Mesendoderm (in vitro differentiated cells): ENCODE data around the gene ARHGEF17.

ENCODE experiments used
- DNase-seq: peaks from one replicate; pipeline ENCODE4 v3.0.0; 2013
- H2AK5ac ChIP-seq: 2 replicates; pipeline ENCODE4 v1.6.1; 2013; ENCODE audit warnings: low read length, inconsistent platforms
- H2BK120ac ChIP-seq: 2 replicates; pipeline ENCODE4 v1.6.1; 2013; ENCODE audit warnings: low read depth, mild to moderate bottlenecking, low read length, moderate library complexity, mixed read lengths
- H2BK15ac ChIP-seq: replicated peaks from 2 replicates; pipeline ENCODE4 v1.6.1; 2013; ENCODE audit warnings: low read depth, mild to moderate bottlenecking, moderate library complexity
- H2BK5ac ChIP-seq: 2 replicates; pipeline ENCODE4 v1.6.1; 2013; ENCODE audit warnings: low read length, inconsistent platforms
- H3K18ac ChIP-seq: 2 replicates; pipeline ENCODE4 v1.6.1; 2013; ENCODE audit warnings: mild to moderate bottlenecking, low read length, mixed read lengths
- H3K23ac ChIP-seq: one replicate; pipeline ENCODE4 v1.6.1; 2013; ENCODE audit warnings: low read length
- H3K27ac ChIP-seq: 2 replicates; pipeline ENCODE4 v1.5.1; 2013; ENCODE audit warnings: low read depth, mild to moderate bottlenecking, inconsistent platforms, low read length, moderate library complexity
- H3K27me3 ChIP-seq: 2 replicates; pipeline ENCODE4 v1.6.1; 2013; ENCODE audit warnings: low read length, control low read depth, mild to moderate bottlenecking, inconsistent platforms; ENCODE audit not compliant: insufficient read depth, poor library complexity
- H3K36me3 ChIP-seq: 2 replicates; pipeline ENCODE4 v1.6.1; 2013; ENCODE audit warnings: low read length, inconsistent platforms; ENCODE audit not compliant: control insufficient read depth, insufficient read depth
- H3K4ac ChIP-seq: one replicate; pipeline ENCODE4 v1.6.1; 2013; ENCODE audit warnings: low read depth, mild to moderate bottlenecking, low read length, moderate library complexity
- H3K4me1 ChIP-seq: 2 replicates; pipeline ENCODE4 v1.6.1; 2013; ENCODE audit warnings: low read depth, low read length, inconsistent platforms; ENCODE audit not compliant: control insufficient read depth
- H3K4me2 ChIP-seq: 2 replicates; pipeline ENCODE4 v1.6.1; 2013; ENCODE audit warnings: low read length
- H3K4me3 ChIP-seq: 2 replicates; pipeline ENCODE4 v1.5.1; 2013; ENCODE audit warnings: mild to moderate bottlenecking, low read length
- H3K56ac ChIP-seq: one replicate; pipeline ENCODE4 v1.6.1; 2013; ENCODE audit warnings: low read length
- H3K79me1 ChIP-seq: 2 replicates; pipeline ENCODE4 v1.6.1; 2013; ENCODE audit warnings: low read length, inconsistent platforms
- H3K79me2 ChIP-seq: 2 replicates; pipeline ENCODE4 v1.6.1; 2013; ENCODE audit warnings: mild to moderate bottlenecking, low read length; ENCODE audit not compliant: control insufficient read depth, insufficient read depth
- H3K9ac ChIP-seq: 2 replicates; pipeline ENCODE4 v1.6.1; 2013; ENCODE audit warnings: low read length, inconsistent platforms
- H4K5ac ChIP-seq: one replicate; pipeline ENCODE4 v1.6.1; 2013; ENCODE audit warnings: low read length
- H4K8ac ChIP-seq: one replicate; pipeline ENCODE4 v1.6.1; 2013; ENCODE audit warnings: low read depth, mild to moderate bottlenecking, control low read depth, low read length, moderate library complexity
- WGBS: extraction: QIAGEN DNeasy Blood & Tissue Kit; methylation state at CpG from one replicate; pipeline ENCODE4 v1.1.7; 2013; ENCODE audit warnings: low lambda C conversion rate, missing lambda C conversion rate; ENCODE audit not compliant: insufficient coverage; ENCODE audit errors: extremely low coverage; 5-methylcytosine and 5-hydroxymethylcytosine counted together

Gene ARHGEF17

GRCh38 chr11:73389134-73389525 lies 81.1 kb downstream of the ARHGEF17 start:
- Histone ChIP-seq H2BK15ac (no peak overlapping the region), H4K5ac (no peak overlapping the region), H3K4me3 (no peak overlapping the region), H2AK5ac (no peak overlapping the region), H3K79me2 (peaks cover 2% of the 10 kb centered on the region), H3K23ac (no peak overlapping the region), H3K56ac (no peak overlapping the region), H3K36me3 (no peaks in the 10 kb centered on the region), H4K8ac (no peak overlapping the region), H3K79me1 (peaks cover 4% of the 10 kb centered on the region), H3K27ac (no peak overlapping the region), H3K9ac (no peak overlapping the region), H2BK120ac (no peak overlapping the region), H3K18ac (no peak overlapping the region), H3K27me3 (no peaks in the 10 kb centered on the region), H3K4me2 (no peak overlapping the region), H3K4me1 (no peaks in the 10 kb centered on the region), H2BK5ac (no peak overlapping the region), H3K4ac (no peak overlapping the region)
- WGBS, result no CpG with 5 or more reads among the region's 6 CpGs
- DNase-seq, result no peak

- Histone ChIP-seq H4K8ac (no peak overlapping the region), H3K27ac (no peak overlapping the region), H3K4me1 (no peaks in the 10 kb centered on the region), H3K56ac (no peak overlapping the region), H2BK5ac (no peak overlapping the region), H3K79me1 (peaks cover 4% of the 10 kb centered on the region), H2BK15ac (no peak overlapping the region), H2AK5ac (no peak overlapping the region), H3K23ac (no peak overlapping the region), H2BK120ac (no peak overlapping the region), H3K4me3 (no peak overlapping the region), H3K27me3 (no peaks in the 10 kb centered on the region), H3K9ac (no peak overlapping the region), H4K5ac (no peak overlapping the region), H3K4ac (no peak overlapping the region), H3K36me3 (no peaks in the 10 kb centered on the region), H3K79me2 (peaks cover 2% of the 10 kb centered on the region), H3K4me2 (no peak overlapping the region), H3K18ac (no peak overlapping the region)
- WGBS, result no CpG with 5 or more reads among the region's 7 CpGs
- no peak for DNase-seq
These were observed 81.8 kb downstream of the ARHGEF17 start for GRCh38 chr11:73389916-73390315.

- H3K79me1 ChIP-seq, result peaks cover 4% of the 10 kb centered on the region
- H3K27ac ChIP-seq, result no peak overlapping the region
- no peak overlapping the region for H3K4me3 ChIP-seq
- H3K36me3 ChIP-seq, result no peaks in the 10 kb centered on the region
- H2BK120ac ChIP-seq, result no peak overlapping the region
- no peak overlapping the region for H3K9ac ChIP-seq
- H4K5ac ChIP-seq, result no peak overlapping the region
- H2BK15ac ChIP-seq, result no peak overlapping the region
- DNase-seq, result no peak
- H2AK5ac ChIP-seq, result no peak overlapping the region
- no CpG with 5 or more reads among the region's 12 CpGs for WGBS
- H2BK5ac ChIP-seq, result no peak overlapping the region
- H3K4me1 ChIP-seq, result no peaks in the 10 kb centered on the region
- H3K23ac ChIP-seq, result no peak overlapping the region
- no peaks in the 10 kb centered on the region for H3K27me3 ChIP-seq
- H3K4ac ChIP-seq, result no peak overlapping the region
- no peak overlapping the region for H3K4me2 ChIP-seq
- H3K56ac ChIP-seq, result no peak overlapping the region
- H3K18ac ChIP-seq, result no peak overlapping the region
- no peak overlapping the region for H4K8ac ChIP-seq
- peaks cover 2% of the 10 kb centered on the region for H3K79me2 ChIP-seq
These were observed 82.8 kb downstream of the ARHGEF17 start for GRCh38 chr11:73390601-73391565.

GRCh38 chr11:73391665-73392064 lies 83.6 kb downstream of the ARHGEF17 start:
- H3K4ac ChIP-seq, result no peak overlapping the region
- H3K36me3 ChIP-seq, result no peaks in the 10 kb centered on the region
- no peak overlapping the region for H3K9ac ChIP-seq
- H3K4me3 ChIP-seq, result no peak overlapping the region
- no peak overlapping the region for H2AK5ac ChIP-seq
- no peak overlapping the region for H4K5ac ChIP-seq
- no peaks in the 10 kb centered on the region for H3K79me2 ChIP-seq
- H2BK15ac ChIP-seq, result no peak overlapping the region
- H2BK120ac ChIP-seq, result no peak overlapping the region
- no peak overlapping the region for H3K56ac ChIP-seq
- no peak overlapping the region for H3K23ac ChIP-seq
- whole genome bisulfite sequencing, result no CpG with 5 or more reads among the region's 10 CpGs
- H3K79me1 ChIP-seq, result peaks cover 2% of the 10 kb centered on the region
- no peak for DNase-seq
- H4K8ac ChIP-seq, result no peak overlapping the region
- no peak overlapping the region for H3K4me2 ChIP-seq
- no peaks in the 10 kb centered on the region for H3K4me1 ChIP-seq
- H3K27ac ChIP-seq, result no peak overlapping the region
- H3K18ac ChIP-seq, result no peak overlapping the region
- no peaks in the 10 kb centered on the region for H3K27me3 ChIP-seq
- no peak overlapping the region for H2BK5ac ChIP-seq

- H3K4me3 ChIP-seq, result no peak overlapping the region
- no peak overlapping the region for H3K4ac ChIP-seq
- no peaks in the 10 kb centered on the region for H3K27me3 ChIP-seq
- H2BK15ac ChIP-seq, result no peak overlapping the region
- no peak overlapping the region for H3K18ac ChIP-seq
- H3K36me3 ChIP-seq, result no peaks in the 10 kb centered on the region
- no peak overlapping the region for H2BK120ac ChIP-seq
- no peak overlapping the region for H3K23ac ChIP-seq
- no peak overlapping the region for H3K56ac ChIP-seq
- H2AK5ac ChIP-seq, result no peak overlapping the region
- no peak overlapping the region for H2BK5ac ChIP-seq
- H3K4me1 ChIP-seq, result no peaks in the 10 kb centered on the region
- no peak overlapping the region for H3K9ac ChIP-seq
- no CpG with 5 or more reads among the region's 31 CpGs for WGBS
- H3K79me2 ChIP-seq, result no peaks in the 10 kb centered on the region
- H3K4me2 ChIP-seq, result no peak overlapping the region
- DNase-seq, result no peak
- H4K8ac ChIP-seq, result no peak overlapping the region
- H3K27ac ChIP-seq, result no peak overlapping the region
- H3K79me1 ChIP-seq, result peaks cover 2% of the 10 kb centered on the region
- H4K5ac ChIP-seq, result no peak overlapping the region
These were observed 84.3 kb downstream of the ARHGEF17 start for GRCh38 chr11:73392108-73393010.
